Sigmoid colon (tissue), 7 donors: ENCODE measurements around the gene RAB4B. TPM values are rescaled to one million over a fixed set of nuclear protein-coding genes. Genes with fewer than 3 reads are reported as not detected.

Experiments
- DNase-seq: peaks from one replicate; pipeline ENCODE4 v3.0.0-alpha.2; 2019
- H3K27ac ChIP-seq, 4 donors: fragments of 200-600 bp; sonication (generic); one replicate each; pipeline ENCODE4 v1.5.1; 2016 to 2019; ENCODE audit warnings: mild to moderate bottlenecking in 1 of 4
- H3K27me3 ChIP-seq, 3 donors: fragments of 200-600 bp; sonication (generic); one replicate each; pipeline ENCODE4 v1.5.1; 2019; ENCODE audit warnings: mild to moderate bottlenecking in 1 of 3
- H3K36me3 ChIP-seq, 4 donors: fragments of 200-600 bp; sonication (generic); one replicate each; pipeline ENCODE4 v1.5.1; 2016 to 2019
- H3K4me1 ChIP-seq, 4 donors: fragments of 200-600 bp; sonication (generic); one replicate each; pipeline ENCODE4 v1.5.1; 2017 to 2019
- H3K4me3 ChIP-seq, 4 donors: fragments of 200-600 bp; sonication (generic); one replicate each; pipeline ENCODE4 v1.5.1; 2017 to 2019; ENCODE audit warnings: mild to moderate bottlenecking in 2 of 4, moderate library complexity in 1 of 4
- H3K9me3 ChIP-seq, 4 donors: fragments of 200-600 bp in 3 of 4; sonication (generic) in 3 of 4; one replicate each; pipeline versions ENCODE4 v1.5.1 to v1.6.1; 2013 to 2019
- EP300 ChIP-seq, 4 donors: sonication (generic); formaldehyde crosslinking; IDR thresholded peaks; one replicate each; pipeline ENCODE4 v1.6.1; 2017; ENCODE audit warnings: antibody characterized with exemption in 4 of 4
- POLR2A ChIP-seq, 2 donors: fragments of 450-650 bp; IDR thresholded peaks; one replicate each; pipeline ENCODE4 v1.6.1; 2016; ENCODE audit warnings: antibody characterized with exemption in 2 of 2, mild to moderate bottlenecking in 2 of 2, moderate library complexity in 2 of 2
- POLR2AphosphoS5 ChIP-seq, 4 donors: sonication (generic); formaldehyde crosslinking; IDR thresholded peaks; one replicate each; pipeline ENCODE4 v1.6.1; 2017; ENCODE audit warnings: antibody characterized with exemption in 4 of 4
- WGBS, 2 donors: extraction: QIAGEN DNeasy Blood & Tissue Kit; methylation state at CpG; one replicate each; pipeline ENCODE4 v1.1.7; 2013; 5-methylcytosine and 5-hydroxymethylcytosine counted together
- intact Hi-C: fragments of 100-400 bp; cut with DNase I; formaldehyde crosslinking; loops from one replicate; pipeline ENCODE4 v1.15.1; 2023
- polyA plus RNA-seq, 3 donors: library from polyadenylated mRNA; stranded (reverse); fragments of 200-250 nt; gene quantifications; one replicate each; pipeline ENCODE4 v1.2.3, GENCODE V29; 2013
- total RNA-seq, 4 donors: library from RNA; depleted of rRNA; stranded (reverse); fragments of >200 nt; gene quantifications; one replicate each; pipeline ENCODE4 v1.1.0, GENCODE V29; 2016
- TF ChIP-seq, protein P1 (sequence below), 4 experiments: fragments of 450-650 bp in 3 of 4; fragments of 200-600 bp in 1 of 4; IDR thresholded peaks; one replicate each; pipeline ENCODE4 v1.5.1; 2016 to 2019; ENCODE audit warnings: antibody characterized with exemption in 4 of 4, mild to moderate bottlenecking in 3 of 4, moderate library complexity in 2 of 4
- donor health status: healthy with polysubstance abuse.
- donor health status: Bipolar disorder and iron deficiency.
- donor health status: healthy.

Gene RAB4B
- total and polyA plus RNA-seq, 7 donors, result 15.6 to 76.5 (median 21.3) TPM

DNA sequence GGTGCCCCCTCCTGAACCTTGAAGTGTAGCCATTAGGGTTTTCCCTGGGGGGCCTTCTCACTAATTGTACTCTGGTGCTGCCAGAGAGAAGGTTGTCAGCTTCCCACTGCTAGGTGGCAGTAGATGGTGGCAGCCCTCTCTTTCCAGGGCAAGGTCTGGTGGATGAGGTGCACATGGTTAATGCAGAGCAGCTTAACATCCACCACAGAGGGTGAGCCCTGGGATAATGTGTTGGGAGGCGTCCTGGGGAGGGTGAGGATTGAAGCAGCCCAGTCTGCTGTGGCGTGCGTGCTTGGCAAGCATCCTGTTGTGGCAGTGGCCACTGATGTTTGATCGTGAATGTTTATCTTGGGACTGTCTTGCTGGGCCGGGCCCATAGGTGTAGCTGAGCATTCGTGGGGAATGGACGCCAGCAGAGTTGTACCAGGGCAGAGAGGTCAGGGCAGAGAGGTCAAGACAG lies 26.8 kb downstream of the RAB4B start:
- H3K27ac ChIP-seq, result peak overlapping the region; percentile 89 to 99 (median 96)
- H3K4me1 ChIP-seq, result peaks cover 0 to 92% (median 90%) of the 10 kb centered on the region in 4 donors
- no peaks in the 10 kb centered on the region for H3K27me3 ChIP-seq
- H3K4me3 ChIP-seq, result no peak overlapping the region
- WGBS, 2 donors, result 22 to 58% methylated on average over 7 of the region's 7 CpGs
- intact Hi-C loops, result no loop called here
- TF ChIP-seq, protein P1, sequence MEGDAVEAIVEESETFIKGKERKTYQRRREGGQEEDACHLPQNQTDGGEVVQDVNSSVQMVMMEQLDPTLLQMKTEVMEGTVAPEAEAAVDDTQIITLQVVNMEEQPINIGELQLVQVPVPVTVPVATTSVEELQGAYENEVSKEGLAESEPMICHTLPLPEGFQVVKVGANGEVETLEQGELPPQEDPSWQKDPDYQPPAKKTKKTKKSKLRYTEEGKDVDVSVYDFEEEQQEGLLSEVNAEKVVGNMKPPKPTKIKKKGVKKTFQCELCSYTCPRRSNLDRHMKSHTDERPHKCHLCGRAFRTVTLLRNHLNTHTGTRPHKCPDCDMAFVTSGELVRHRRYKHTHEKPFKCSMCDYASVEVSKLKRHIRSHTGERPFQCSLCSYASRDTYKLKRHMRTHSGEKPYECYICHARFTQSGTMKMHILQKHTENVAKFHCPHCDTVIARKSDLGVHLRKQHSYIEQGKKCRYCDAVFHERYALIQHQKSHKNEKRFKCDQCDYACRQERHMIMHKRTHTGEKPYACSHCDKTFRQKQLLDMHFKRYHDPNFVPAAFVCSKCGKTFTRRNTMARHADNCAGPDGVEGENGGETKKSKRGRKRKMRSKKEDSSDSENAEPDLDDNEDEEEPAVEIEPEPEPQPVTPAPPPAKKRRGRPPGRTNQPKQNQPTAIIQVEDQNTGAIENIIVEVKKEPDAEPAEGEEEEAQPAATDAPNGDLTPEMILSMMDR (IDR thresholded peaks at IDR 0.05), result no peak
- TF ChIP-seq POLR2A (IDR thresholded peaks at IDR 0.05) (no peak), POLR2AphosphoS5 (IDR thresholded peaks at IDR 0.05) (no peak), EP300 (IDR thresholded peaks at IDR 0.05) (no peak)
- no peaks in the 10 kb centered on the region for H3K9me3 ChIP-seq
- H3K36me3 ChIP-seq, result peaks cover 5 to 46% (median 24%) of the 10 kb centered on the region in 4 donors
- DNase-seq, result no peak

DNA sequence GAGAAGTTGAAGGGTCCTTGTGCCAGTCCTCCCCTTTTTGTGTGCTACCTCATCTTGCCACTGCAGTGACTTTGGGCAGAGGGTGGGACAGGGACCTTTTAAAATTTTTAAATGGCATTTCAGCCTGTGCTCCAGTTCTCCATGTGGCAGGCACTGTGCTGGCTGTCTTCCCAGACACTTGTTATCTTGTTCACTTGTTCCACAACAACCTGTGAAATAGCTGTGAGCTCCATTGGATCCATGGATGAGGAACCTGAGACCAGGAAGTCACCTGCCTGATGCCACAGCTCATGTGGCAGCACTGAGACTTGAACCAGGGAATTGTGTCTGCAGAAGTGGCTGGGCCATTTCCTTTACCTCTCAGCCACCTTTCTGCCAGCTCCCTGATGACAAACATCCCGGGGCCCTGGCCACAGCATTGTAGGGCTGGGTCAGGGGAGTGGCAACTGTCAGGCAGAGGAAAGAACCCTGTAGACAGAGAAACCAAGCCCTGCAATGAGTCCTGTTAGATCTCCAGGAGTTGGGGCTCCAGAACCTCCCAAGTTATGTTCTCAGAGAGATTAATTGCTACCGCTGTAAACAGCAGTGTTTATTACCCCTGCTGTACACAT lies 27.3 kb downstream of the RAB4B start:
- peaks cover 0 to 92% (median 90%) of the 10 kb centered on the region in 4 donors for H3K4me1 ChIP-seq
- 13 to 49% methylated on average over 2 of the region's 2 CpGs for WGBS, 2 donors

GRCh38 chr19:40806423-40807146 lies 28.5 kb downstream of the RAB4B start:
- Histone ChIP-seq H3K36me3 (peaks cover 0 to 34% (median 19%) of the 10 kb centered on the region in 4 donors), H3K27me3 (no peaks in the 10 kb centered on the region), H3K4me3 (peak overlapping the region in 1 of 4 donors; percentile 16), H3K27ac (peak overlapping the region; percentile 89 to 99 (median 96)), H3K4me1 (peaks cover 0 to 88% (median 84%) of the 10 kb centered on the region in 4 donors), H3K9me3 (no peaks in the 10 kb centered on the region)
- no peak for TF ChIP-seq POLR2A (IDR thresholded peaks at IDR 0.05)
- no peak for TF ChIP-seq EP300 (IDR thresholded peaks at IDR 0.05)
- peak in 3 of 4 donors; percentile 40 to 74 (median 50) for TF ChIP-seq POLR2AphosphoS5 (IDR thresholded peaks at IDR 0.05)
- TF ChIP-seq, protein P1 (IDR thresholded peaks at IDR 0.05), result peak; percentile 61 to 88 (median 80)
- 42 to 67% methylated on average over 26 of the region's 26 CpGs for WGBS, 2 donors
- intact Hi-C loops, result no loop called here
- peak; percentile 92 for DNase-seq

More for the DNA sequence above, 27.3 kb downstream of the RAB4B start:
- Histone ChIP-seq H3K9me3 (no peaks in the 10 kb centered on the region), H3K27me3 (no peaks in the 10 kb centered on the region), H3K27ac (peak overlapping the region; percentile 89 to 99 (median 96)), H3K4me3 (no peak overlapping the region), H3K36me3 (peaks cover 5 to 45% (median 24%) of the 10 kb centered on the region in 4 donors)
- no peak for DNase-seq
- TF ChIP-seq POLR2AphosphoS5 (IDR thresholded peaks at IDR 0.05) (no peak), EP300 (IDR thresholded peaks at IDR 0.05) (no peak), POLR2A (IDR thresholded peaks at IDR 0.05) (no peak)
- TF ChIP-seq, protein P1 (IDR thresholded peaks at IDR 0.05), result no peak
- intact Hi-C loops, result no loop called here

DNA sequence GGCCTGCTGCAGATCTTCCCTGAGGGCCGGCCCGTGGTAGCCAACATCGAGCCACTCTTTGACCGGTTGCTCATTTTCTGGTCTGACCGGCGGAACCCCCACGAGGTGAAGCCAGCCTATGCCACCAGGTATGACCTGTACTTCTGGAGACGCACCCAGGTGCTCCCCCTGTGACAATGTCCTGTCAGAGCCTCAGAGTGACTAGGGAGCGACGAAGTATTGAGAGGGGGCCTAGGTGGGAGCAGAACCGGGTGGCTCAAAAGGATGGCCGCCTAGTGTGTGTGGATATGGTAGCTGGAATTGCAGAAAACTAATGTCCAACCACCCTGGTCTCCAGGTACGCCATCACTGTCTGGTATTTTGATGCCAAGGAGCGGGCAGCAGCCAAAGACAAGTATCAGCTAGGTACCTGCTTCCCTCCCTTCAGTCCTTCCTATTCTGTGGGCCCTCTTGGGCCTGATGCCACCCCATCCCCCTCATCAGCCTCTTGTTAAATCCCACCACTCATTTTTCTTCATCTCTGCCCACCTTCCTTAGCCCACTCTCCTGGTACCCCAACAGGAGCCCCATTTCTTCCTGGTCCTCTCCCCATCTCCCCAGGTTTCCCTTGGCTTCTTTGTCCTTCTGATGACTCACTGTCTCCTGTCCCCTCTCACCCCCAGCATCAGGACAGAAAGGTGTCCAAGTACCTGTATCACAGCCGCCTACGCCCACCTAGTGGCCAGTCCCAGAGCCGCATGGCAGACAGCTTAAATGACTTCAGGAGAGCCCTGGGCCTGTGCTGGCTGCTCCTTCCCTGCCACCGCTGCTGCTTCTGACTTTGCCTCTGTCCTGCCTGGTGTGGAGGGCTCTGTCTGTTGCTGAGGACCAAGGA lies 29.3 kb downstream of the RAB4B start:
- H3K36me3 ChIP-seq, result peaks cover 0 to 30% (median 19%) of the 10 kb centered on the region in 4 donors
- H3K27ac ChIP-seq, result peak overlapping the region; percentile 89 to 99 (median 96)
- no peaks in the 10 kb centered on the region for H3K27me3 ChIP-seq
- 78 to 79% methylated on average over 18 of the region's 18 CpGs for WGBS, 2 donors
- peaks cover 0 to 88% (median 84%) of the 10 kb centered on the region in 4 donors for H3K4me1 ChIP-seq
- DNase-seq, result no peak
- H3K9me3 ChIP-seq, result no peaks in the 10 kb centered on the region
- intact Hi-C loops, result no loop called here
- peak overlapping the region in 1 of 4 donors; percentile 16 for H3K4me3 ChIP-seq
- TF ChIP-seq POLR2AphosphoS5 (IDR thresholded peaks at IDR 0.05), result peak in 1 of 4 donors; percentile 1
- TF ChIP-seq POLR2A (IDR thresholded peaks at IDR 0.05), result no peak
- TF ChIP-seq EP300 (IDR thresholded peaks at IDR 0.05), result no peak
- TF ChIP-seq, protein P1 (IDR thresholded peaks at IDR 0.05), result peak in 3 of 4 experiments; percentile 2 to 23 (median 2)
